ENCODE measurements around the gene ATP6V1F. TPM values are rescaled to one million over a fixed set of nuclear protein-coding genes. Genes with fewer than 3 reads are reported as not detected.

ATP6V1F gene
- total RNA-seq, 2 experiments from 2014 or later: 108 to 155 TPM

- DNase-seq (ENCODE audit: low spot score): no peak
- intact Hi-C loops (cut with micrococcal nuclease; ENCODE audit: unreplicated experiment): loop anchor here (5.0 kb wide), 1 partner anchor 309 kb away; no protein-coding TSS in a partner anchor
- H3K4me1 ChIP-seq (ENCODE audit: insufficient read depth, low read length, poor library complexity, severe bottlenecking): peaks cover 5% of the 10 kb centered on the region
Measured at GRCh38 chr7:128902761-128903585, 40.3 kb downstream of the ATP6V1F start.

GRCh38 chr7:128903621-128904361 is 41.1 kb downstream of the ATP6V1F start:
- Histone ChIP-seq H2AFZ (ENCODE audit: low read length) (no peak overlapping the region), H3K9me3 (ENCODE audit: low read length) (peaks cover 17% of the 10 kb centered on the region; the same call in 1 of the 2 replicates), H4K20me1 (ENCODE audit: insufficient read depth, low read length) (no peaks in the 10 kb centered on the region), H3K4me2 (ENCODE audit: low read length) (peak overlapping the region; percentile 40), H3K27ac (ENCODE audit: low read depth, low read length, poor library complexity, severe bottlenecking) (no peak overlapping the region), H3K4me1 (ENCODE audit: insufficient read depth, low read length, poor library complexity, severe bottlenecking) (peaks cover 5% of the 10 kb centered on the region), H3K9me2 (ENCODE audit: insufficient read depth, low read length) (no peaks in the 10 kb centered on the region), H3K4me3 (ENCODE audit: low read depth, low read length, poor library complexity, severe bottlenecking) (no peak overlapping the region), H3K79me2 (ENCODE audit: insufficient read depth, low read depth, low read length) (no peaks in the 10 kb centered on the region), H3K36me3 (ENCODE audit: insufficient read depth, low read length) (no peaks in the 10 kb centered on the region)
- no TSS peak for BruUV-seq (replicated peaks)
- ChIA-PET CTCF (ENCODE audit: unreplicated experiment) (no interaction called here), POLR2A (no interaction called here)
- DNase-seq (ENCODE audit: low spot score): no peak
- no peak for TF ChIP-seq EZH2phosphoT487 (IDR thresholded peaks at IDR 0.05; ENCODE audit: borderline replicate concordance, low read depth, low read length)
- intact Hi-C loops (cut with micrococcal nuclease; ENCODE audit: unreplicated experiment): loop anchor here (1.0 to 5.0 kb wide), 2 partner anchors 188 to 309 kb away; no protein-coding TSS in a partner anchor

More at GRCh38 chr7:128902761-128903585, 40.3 kb downstream of the ATP6V1F start:
- no TSS peak for BruUV-seq (replicated peaks)
- Histone ChIP-seq H3K79me2 (ENCODE audit: insufficient read depth, low read depth, low read length) (no peaks in the 10 kb centered on the region), H2AFZ (ENCODE audit: low read length) (no peak overlapping the region), H3K27ac (ENCODE audit: low read depth, low read length, poor library complexity, severe bottlenecking) (no peak overlapping the region), H3K9me3 (ENCODE audit: low read length) (peaks cover 22% of the 10 kb centered on the region), H3K4me3 (ENCODE audit: low read depth, low read length, poor library complexity, severe bottlenecking) (no peak overlapping the region), H3K36me3 (ENCODE audit: insufficient read depth, low read length) (no peaks in the 10 kb centered on the region), H3K4me2 (ENCODE audit: low read length) (no peak overlapping the region), H3K9me2 (ENCODE audit: insufficient read depth, low read length) (no peaks in the 10 kb centered on the region), H4K20me1 (ENCODE audit: insufficient read depth, low read length) (no peaks in the 10 kb centered on the region)
- ChIA-PET POLR2A (no interaction called here), CTCF (ENCODE audit: unreplicated experiment) (no interaction called here)
- TF ChIP-seq CTCF (conservative IDR thresholded peaks at IDR 0.05; ENCODE audit: low read length) (no peak), EZH2phosphoT487 (IDR thresholded peaks at IDR 0.05; ENCODE audit: borderline replicate concordance, low read depth, low read length) (no peak)

GRCh38 chr7:128904381-128905197 is 41.9 kb downstream of the ATP6V1F start:
- BruUV-seq (replicated peaks): no TSS peak
- Histone ChIP-seq H3K36me3 (ENCODE audit: insufficient read depth, low read length) (no peaks in the 10 kb centered on the region), H3K4me2 (ENCODE audit: low read length) (peak overlapping the region; percentile 40), H4K20me1 (ENCODE audit: insufficient read depth, low read length) (no peaks in the 10 kb centered on the region), H3K79me2 (ENCODE audit: insufficient read depth, low read depth, low read length) (no peaks in the 10 kb centered on the region), H3K9me2 (ENCODE audit: insufficient read depth, low read length) (no peaks in the 10 kb centered on the region), H3K4me1 (ENCODE audit: insufficient read depth, low read length, poor library complexity, severe bottlenecking) (peaks cover 5% of the 10 kb centered on the region), H3K9me3 (ENCODE audit: low read length) (peaks cover 9% of the 10 kb centered on the region; the same call in 1 of the 2 replicates), H3K27ac (ENCODE audit: low read depth, low read length, poor library complexity, severe bottlenecking) (no peak overlapping the region), H3K4me3 (ENCODE audit: low read depth, low read length, poor library complexity, severe bottlenecking) (no peak overlapping the region), H2AFZ (ENCODE audit: low read length) (peak overlapping the region; percentile 87)
- CTCF ChIA-PET (ENCODE audit: unreplicated experiment): no interaction called here
- TF ChIP-seq EZH2phosphoT487 (IDR thresholded peaks at IDR 0.05; ENCODE audit: borderline replicate concordance, low read depth, low read length) (no peak), CTCF (conservative IDR thresholded peaks at IDR 0.05; ENCODE audit: low read length) (peak; percentile 90)
- intact Hi-C loops (cut with micrococcal nuclease; ENCODE audit: unreplicated experiment): loop anchor here (1.0 to 5.0 kb wide), 2 partner anchors 187 to 308 kb away; no protein-coding TSS in a partner anchor
- DNase-seq (ENCODE audit: low spot score): peak; percentile 85
- POLR2A ChIA-PET: no interaction called here

Measured in OCI-LY7 (cell line).